ENCODE measurements around the gene HOXD1.

DNA sequence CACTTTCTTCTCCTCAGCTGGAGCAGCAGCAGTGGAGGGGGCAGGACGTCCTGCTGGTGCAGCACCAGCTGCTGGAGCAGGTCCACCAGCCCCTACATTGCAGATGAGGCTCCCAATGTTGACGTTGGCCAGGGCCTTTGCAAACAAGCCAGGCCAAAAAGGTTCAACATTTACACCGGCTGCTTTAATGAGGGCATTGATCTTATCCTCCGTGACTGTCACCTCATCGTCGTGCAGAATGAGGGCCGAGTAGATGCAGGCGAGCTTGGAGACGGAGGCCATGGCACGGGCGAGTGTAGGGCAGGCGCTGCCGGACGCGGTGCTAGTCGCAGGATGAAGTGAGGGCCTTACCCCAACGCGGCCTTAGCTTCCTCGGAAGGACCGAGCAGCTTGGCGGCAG, 12.5 kb downstream of the HOXD1 start:
- TF ChIP-seq, protein P1, sequence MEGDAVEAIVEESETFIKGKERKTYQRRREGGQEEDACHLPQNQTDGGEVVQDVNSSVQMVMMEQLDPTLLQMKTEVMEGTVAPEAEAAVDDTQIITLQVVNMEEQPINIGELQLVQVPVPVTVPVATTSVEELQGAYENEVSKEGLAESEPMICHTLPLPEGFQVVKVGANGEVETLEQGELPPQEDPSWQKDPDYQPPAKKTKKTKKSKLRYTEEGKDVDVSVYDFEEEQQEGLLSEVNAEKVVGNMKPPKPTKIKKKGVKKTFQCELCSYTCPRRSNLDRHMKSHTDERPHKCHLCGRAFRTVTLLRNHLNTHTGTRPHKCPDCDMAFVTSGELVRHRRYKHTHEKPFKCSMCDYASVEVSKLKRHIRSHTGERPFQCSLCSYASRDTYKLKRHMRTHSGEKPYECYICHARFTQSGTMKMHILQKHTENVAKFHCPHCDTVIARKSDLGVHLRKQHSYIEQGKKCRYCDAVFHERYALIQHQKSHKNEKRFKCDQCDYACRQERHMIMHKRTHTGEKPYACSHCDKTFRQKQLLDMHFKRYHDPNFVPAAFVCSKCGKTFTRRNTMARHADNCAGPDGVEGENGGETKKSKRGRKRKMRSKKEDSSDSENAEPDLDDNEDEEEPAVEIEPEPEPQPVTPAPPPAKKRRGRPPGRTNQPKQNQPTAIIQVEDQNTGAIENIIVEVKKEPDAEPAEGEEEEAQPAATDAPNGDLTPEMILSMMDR (IDR thresholded peaks at IDR 0.05) = no peak
- TF ChIP-seq POLR2A (IDR thresholded peaks at IDR 0.05) (no peak), POLR2AphosphoS5 (IDR thresholded peaks at IDR 0.05) (no peak)

Data from upper lobe of left lung (tissue), 4 donors.